ENCODE results near the gene MRPL43.

MRPL43 gene

GRCh38 chr10:100968863-100969186 lies 18.5 kb downstream of the MRPL43 start:
- in situ Hi-C loops (cut with HindIII; ENCODE audit: low sequenced_read_pairs), result no loop called here

- in situ Hi-C loops (cut with HindIII; ENCODE audit: low sequenced_read_pairs), result no loop called here
These were observed 19.1 kb downstream of the MRPL43 start for GRCh38 chr10:100968062-100968736.

- in situ Hi-C loops (cut with HindIII; ENCODE audit: low sequenced_read_pairs), result no loop called here
These were observed 20.0 kb downstream of the MRPL43 start for GRCh38 chr10:100967332-100967731.

- in situ Hi-C loops (cut with HindIII; ENCODE audit: low sequenced_read_pairs), result no loop called here
These were observed 20.4 kb downstream of the MRPL43 start for GRCh38 chr10:100966887-100967286.

GRCh38 chr10:100965820-100966219 lies 21.5 kb downstream of the MRPL43 start:
- in situ Hi-C loops (cut with HindIII; ENCODE audit: low sequenced_read_pairs), result no loop called here

GRCh38 chr10:100963826-100964225 lies 23.5 kb downstream of the MRPL43 start:
- in situ Hi-C loops (cut with HindIII; ENCODE audit: low sequenced_read_pairs), result no loop called here

- in situ Hi-C loops (cut with HindIII; ENCODE audit: low sequenced_read_pairs), result no loop called here
These were observed 24.8 kb downstream of the MRPL43 start for GRCh38 chr10:100962351-100963080.

DNA sequence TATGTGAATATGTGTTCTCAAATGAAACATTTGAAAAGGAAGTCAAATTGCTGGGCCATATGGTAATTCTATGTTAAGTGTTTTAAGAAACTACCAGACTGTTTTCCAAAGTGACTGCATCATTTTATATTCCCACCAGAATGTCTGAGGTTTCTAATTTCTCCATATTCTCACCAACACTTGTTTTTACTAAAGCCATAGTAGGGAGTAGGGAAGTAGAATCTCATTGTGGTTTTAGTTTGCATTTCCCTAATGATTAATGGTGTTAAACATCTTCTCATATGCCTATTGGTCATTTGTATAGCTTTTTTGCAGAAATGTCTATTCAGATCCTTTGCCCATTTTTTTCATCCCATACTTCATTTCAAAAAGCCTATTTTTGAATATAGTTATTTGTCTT lies 27.0 kb downstream of the MRPL43 start:
- in situ Hi-C loops (cut with HindIII; ENCODE audit: low sequenced_read_pairs), result no loop called here

- in situ Hi-C loops (cut with HindIII; ENCODE audit: low sequenced_read_pairs), result loop anchor here (5.0 kb wide), 1 partner anchor 37 kb away; the partner anchor contains the start of gene SLF2
These were observed 38.4 kb downstream of the MRPL43 start for GRCh38 chr10:100948916-100949315.

- in situ Hi-C loops (cut with HindIII; ENCODE audit: low sequenced_read_pairs), result loop anchor here (5.0 kb wide), 1 partner anchor 33 kb away; the partner anchor contains the start of gene SLF2
These were observed 41.5 kb downstream of the MRPL43 start for GRCh38 chr10:100945754-100946153.

- in situ Hi-C loops (cut with HindIII; ENCODE audit: low sequenced_read_pairs), result no loop called here
These were observed 43.8 kb downstream of the MRPL43 start for GRCh38 chr10:100943508-100943907.

GRCh38 chr10:100942229-100942628 lies 45.1 kb downstream of the MRPL43 start:
- in situ Hi-C loops (cut with HindIII; ENCODE audit: low sequenced_read_pairs), result no loop called here

GRCh38 chr10:100939763-100940344 lies 47.4 kb downstream of the MRPL43 start:
- in situ Hi-C loops (cut with HindIII; ENCODE audit: low sequenced_read_pairs), result no loop called here

Measured in endothelial cell of hepatic sinusoid (primary cell).